NT2/D1 (cell line): ENCODE data around the gene PXYLP1.

Experiments used
- SUZ12 ChIP-seq: IDR thresholded peaks from 2 replicates; pipeline ENCODE4 v1.6.1; 2011; ENCODE audit not compliant: insufficient read length, insufficient read depth; ENCODE audit errors: extremely low read depth
- YY1 ChIP-seq: IDR thresholded peaks from 2 replicates; pipeline ENCODE4 v1.6.1; 2011; ENCODE audit not compliant: insufficient read length, insufficient read depth
- ZNF274 ChIP-seq: IDR thresholded peaks from 2 replicates; pipeline ENCODE4 v1.6.1; 2011; ENCODE audit warnings: mild to moderate bottlenecking, low read depth, low read length

DNA sequence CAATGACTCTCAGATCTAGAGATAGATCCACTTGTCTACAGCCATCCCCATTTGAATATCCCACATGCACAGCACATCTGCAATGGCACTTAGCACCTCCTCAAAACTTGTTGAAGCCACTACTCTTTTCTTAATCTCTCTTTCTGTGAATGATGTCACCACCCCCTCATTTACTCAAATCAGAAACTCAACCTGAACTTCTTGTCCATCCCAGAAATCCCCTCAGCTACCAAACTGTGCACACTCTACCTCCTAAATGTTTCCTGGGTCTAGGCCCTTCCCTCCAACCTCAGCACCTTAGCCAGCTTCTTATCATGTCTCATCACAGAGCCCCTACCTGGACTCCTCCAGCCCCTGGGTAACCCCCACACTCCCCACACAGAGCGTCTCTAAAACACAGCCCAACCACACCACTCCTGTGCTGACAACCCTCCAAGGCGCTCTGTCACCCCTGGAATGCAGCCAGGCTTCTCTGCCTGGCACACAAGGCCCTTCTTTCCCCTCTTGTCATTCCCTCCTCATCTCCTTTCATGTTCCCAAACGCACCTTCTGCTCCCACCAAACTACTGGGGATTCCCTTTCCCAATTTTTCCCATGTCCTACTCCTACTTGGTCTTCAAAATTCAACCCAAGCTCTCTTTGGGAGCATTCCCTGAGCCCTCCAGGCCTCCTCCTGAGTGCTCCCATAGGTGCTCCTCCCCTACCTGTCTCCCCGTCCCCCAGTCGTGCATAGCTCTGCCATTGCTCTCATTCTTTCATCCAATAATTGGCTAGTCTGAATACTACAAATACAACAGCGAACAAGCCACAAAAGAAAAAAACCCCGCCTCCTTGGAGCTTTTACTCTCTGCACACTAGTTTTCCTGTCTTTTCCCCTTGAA lies 96.9 kb downstream of the PXYLP1 start:
- TF ChIP-seq YY1: no peak
- no peak for TF ChIP-seq ZNF274
- TF ChIP-seq SUZ12: no peak
